Hepatocyte (in vitro differentiated cells): ENCODE results near the gene SNAP25. TPM values are rescaled to one million over a fixed set of nuclear protein-coding genes. Genes with fewer than 3 reads are reported as not detected.

Source experiments
- DNase-seq: peaks from one replicate; pipeline ENCODE4 v3.0.0-alpha.2; 2016; ENCODE audit warnings: low spot score
- H2AFZ ChIP-seq: fragments of 200-600 bp; sonication (generic); 2 replicates; pipeline ENCODE4 v1.6.0; 2016; ENCODE audit warnings: antibody characterized with exemption, mild to moderate bottlenecking
- H3K27ac ChIP-seq: fragments of 200-600 bp; sonication (generic); 2 replicates; pipeline ENCODE4 v1.5.1; 2016; ENCODE audit warnings: mild to moderate bottlenecking
- H3K27me3 ChIP-seq: fragments of 200-600 bp; sonication (generic); 2 replicates; pipeline ENCODE4 v1.6.1; 2016
- H3K36me3 ChIP-seq: fragments of 200-600 bp; sonication (generic); replicated peaks from 2 replicates; pipeline ENCODE4 v1.5.1; 2016; ENCODE audit warnings: low read depth; ENCODE audit not compliant: insufficient read depth
- H3K4me1 ChIP-seq: fragments of 200-600 bp; sonication (generic); 2 replicates; pipeline ENCODE4 v1.5.1; 2016; ENCODE audit warnings: mild to moderate bottlenecking, moderate library complexity; ENCODE audit not compliant: insufficient read depth
- H3K4me2 ChIP-seq: fragments of 200-600 bp; sonication (generic); 2 replicates; pipeline ENCODE4 v1.6.0; 2016
- H3K4me3 ChIP-seq: fragments of 200-600 bp; sonication (generic); 2 replicates; pipeline ENCODE4 v1.5.1; 2016; ENCODE audit warnings: mild to moderate bottlenecking
- H3K79me2 ChIP-seq: fragments of 200-600 bp; sonication (generic); 2 replicates; pipeline ENCODE4 v1.6.0; 2017; ENCODE audit warnings: mild to moderate bottlenecking
- H3K9me2 ChIP-seq: fragments of 200-600 bp; sonication (generic); replicated peaks from 2 replicates; pipeline ENCODE4 v1.6.0; 2017; ENCODE audit warnings: mild to moderate bottlenecking; ENCODE audit not compliant: insufficient read depth
- H3K9me3 ChIP-seq: fragments of 200-600 bp; sonication (generic); 2 replicates; pipeline ENCODE4 v1.5.1; 2016; ENCODE audit warnings: low read depth, mild to moderate bottlenecking
- H4K20me1 ChIP-seq: fragments of 200-600 bp; sonication (generic); 2 replicates; pipeline ENCODE4 v1.6.0; 2016; ENCODE audit warnings: mild to moderate bottlenecking; ENCODE audit not compliant: insufficient read depth, poor library complexity, severe bottlenecking
- CTCF ChIP-seq: fragments of 200-600 bp; sonication (generic); IDR thresholded peaks from 2 replicates; pipeline ENCODE4 v1.5.1; 2016; ENCODE audit warnings: antibody characterized with exemption, mild to moderate bottlenecking; ENCODE audit not compliant: poor library complexity
- EZH2 ChIP-seq: fragments of 200-600 bp; sonication (generic); IDR thresholded peaks from 2 replicates; pipeline ENCODE4 v1.6.1; 2016; ENCODE audit warnings: antibody characterized with exemption, mild to moderate bottlenecking, borderline replicate concordance
- EZH2phosphoT487 ChIP-seq: fragments of 200-600 bp; sonication (generic); IDR thresholded peaks from one replicate; pipeline ENCODE4 v1.6.1; 2018; ENCODE audit warnings: antibody characterized with exemption, mild to moderate bottlenecking, low read depth, moderate library complexity; ENCODE audit not compliant: unreplicated experiment, severe bottlenecking
- WGBS: methylation state at CpG from one replicate; pipeline ENCODE4 v1.1.6; 2016; ENCODE audit warnings: low lambda C conversion rate; ENCODE audit errors: missing lambda C conversion rate; 5-methylcytosine and 5-hydroxymethylcytosine counted together
- polyA plus RNA-seq: library from polyadenylated mRNA; unstranded; fragments of >200 nt; fragmentation: Nextera tagmentation; extraction: Ambion mirVana; gene quantifications from 2 replicates; pipeline ENCODE4 v1.2.1, GENCODE V29; 2016
- total RNA-seq: library from RNA; depleted of rRNA; stranded (reverse); fragments of >200 nt; gene quantifications from 2 replicates; pipeline ENCODE4 v1.2.3, GENCODE V29; 2014

The SNAP25 gene
- total and polyA plus RNA-seq, 2 experiments from 2014 or later: 3.7 to 5.2 TPM

- Histone ChIP-seq H3K27ac (no peak overlapping the region), H3K36me3 (no peaks in the 10 kb centered on the region), H3K4me2 (no peak overlapping the region), H3K27me3 (no peaks in the 10 kb centered on the region), H2AFZ (no peak overlapping the region), H4K20me1 (no peaks in the 10 kb centered on the region), H3K9me3 (no peaks in the 10 kb centered on the region), H3K9me2 (no peaks in the 10 kb centered on the region), H3K4me1 (no peaks in the 10 kb centered on the region), H3K4me3 (no peak overlapping the region), H3K79me2 (no peaks in the 10 kb centered on the region)
- 58% methylated on average over 4 of the region's 4 CpGs for WGBS
- TF ChIP-seq CTCF: no peak
- TF ChIP-seq EZH2: no peak
- no peak for TF ChIP-seq EZH2phosphoT487
- no peak for DNase-seq
Observed at GRCh38 chr20:10277616-10278015, 59.0 kb downstream of the SNAP25 start.

- 74% methylated on average over 4 of the region's 4 CpGs for WGBS
- H3K36me3 ChIP-seq: no peaks in the 10 kb centered on the region
- no peaks in the 10 kb centered on the region for H3K27me3 ChIP-seq
- H3K4me3 ChIP-seq: no peak overlapping the region
- no peaks in the 10 kb centered on the region for H3K4me1 ChIP-seq
- no peak overlapping the region for H2AFZ ChIP-seq
- no peak for DNase-seq
- H3K4me2 ChIP-seq: no peak overlapping the region
- H3K9me2 ChIP-seq: no peaks in the 10 kb centered on the region
- H3K27ac ChIP-seq: no peak overlapping the region
- no peaks in the 10 kb centered on the region for H3K9me3 ChIP-seq
- TF ChIP-seq CTCF: no peak
- no peak for TF ChIP-seq EZH2
- TF ChIP-seq EZH2phosphoT487: no peak
- H3K79me2 ChIP-seq: no peaks in the 10 kb centered on the region
- no peaks in the 10 kb centered on the region for H4K20me1 ChIP-seq
Observed at GRCh38 chr20:10278412-10278811, 59.8 kb downstream of the SNAP25 start.

GRCh38 chr20:10280018-10280908 lies 61.6 kb downstream of the SNAP25 start:
- Histone ChIP-seq H3K9me3 (no peaks in the 10 kb centered on the region), H3K27ac (no peak overlapping the region)
- WGBS: 63% methylated on average over 5 of the region's 5 CpGs

More at GRCh38 chr20:10280018-10280908, 61.6 kb downstream of the SNAP25 start:
- H3K9me2 ChIP-seq: no peaks in the 10 kb centered on the region
- H3K4me2 ChIP-seq: no peak overlapping the region
- no peak overlapping the region for H3K4me3 ChIP-seq
- no peak overlapping the region for H2AFZ ChIP-seq
- H4K20me1 ChIP-seq: no peaks in the 10 kb centered on the region
- no peaks in the 10 kb centered on the region for H3K4me1 ChIP-seq
- H3K27me3 ChIP-seq: no peaks in the 10 kb centered on the region
- no peaks in the 10 kb centered on the region for H3K79me2 ChIP-seq
- no peaks in the 10 kb centered on the region for H3K36me3 ChIP-seq
- TF ChIP-seq EZH2phosphoT487 (no peak), EZH2 (no peak), CTCF (no peak)
- DNase-seq: no peak
